Measurements from ENCODE around the gene AP1G2.

The AP1G2 gene

GRCh38 chr14:23582906-23583760, 15.5 kb upstream of the AP1G2 start:
- no peak for TF ChIP-seq CTCF (conservative IDR thresholded peaks at IDR 0.05; ENCODE audit: control insufficient read depth, insufficient read depth, low read depth, low read length)

DNA sequence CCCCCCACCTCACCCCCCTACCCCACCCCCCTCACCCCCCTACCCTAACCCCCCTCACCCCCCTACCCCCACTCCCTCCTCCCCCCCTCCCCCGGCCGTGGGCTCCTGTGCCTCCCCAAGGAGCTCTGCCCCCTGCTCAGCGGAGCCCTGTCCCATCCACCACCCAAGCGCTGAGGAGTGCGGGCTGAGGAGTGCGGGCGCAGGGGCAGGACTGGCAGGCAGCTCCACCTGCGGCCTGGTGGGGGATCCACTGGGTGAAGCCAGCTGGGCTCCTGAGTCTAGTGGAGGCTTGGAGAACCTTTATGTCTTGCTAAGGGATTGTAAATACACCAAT, 13.3 kb upstream of the AP1G2 start:
- no peak overlapping the region for H3K4me3 ChIP-seq (ENCODE audit: control insufficient read depth, low read depth, low read length)
- no peak for DNase-seq (ENCODE audit: low read depth)
- no peak for TF ChIP-seq CTCF (conservative IDR thresholded peaks at IDR 0.05; ENCODE audit: control insufficient read depth, insufficient read depth, low read depth, low read length)

More at GRCh38 chr14:23582906-23583760, 15.5 kb upstream of the AP1G2 start:
- no peak for DNase-seq (ENCODE audit: low read depth)
- H3K4me3 ChIP-seq (ENCODE audit: control insufficient read depth, low read depth, low read length) = no peak overlapping the region

GRCh38 chr14:23580152-23580926, 12.7 kb upstream of the AP1G2 start:
- no peak for TF ChIP-seq CTCF (conservative IDR thresholded peaks at IDR 0.05; ENCODE audit: control insufficient read depth, insufficient read depth, low read depth, low read length)

DNA sequence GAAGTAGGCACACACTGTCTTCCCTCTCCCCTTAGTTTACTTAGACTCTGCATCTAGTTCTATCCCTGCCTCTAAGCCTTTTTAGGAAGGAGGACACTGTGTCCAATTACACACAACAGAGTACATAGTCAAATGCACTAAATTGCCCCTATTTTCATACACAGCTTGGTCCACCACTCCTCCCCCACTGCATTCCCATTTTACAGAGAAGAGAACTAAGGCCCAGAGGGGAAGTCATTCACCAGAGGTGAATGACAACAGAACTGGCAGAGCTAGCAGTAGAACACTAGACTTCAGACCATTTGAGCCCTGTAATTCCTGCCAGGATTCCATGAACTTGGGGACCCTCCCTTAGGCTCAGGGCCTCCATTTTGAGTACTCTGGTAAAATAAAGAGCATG, 12.1 kb upstream of the AP1G2 start:
- DNase-seq (ENCODE audit: low read depth) = no peak
- TF ChIP-seq CTCF (conservative IDR thresholded peaks at IDR 0.05; ENCODE audit: control insufficient read depth, insufficient read depth, low read depth, low read length) = no peak
- H3K4me3 ChIP-seq (ENCODE audit: control insufficient read depth, low read depth, low read length) = no peak overlapping the region

More at GRCh38 chr14:23580152-23580926, 12.7 kb upstream of the AP1G2 start:
- H3K4me3 ChIP-seq (ENCODE audit: control insufficient read depth, low read depth, low read length) = no peak overlapping the region
- no peak for DNase-seq (ENCODE audit: low read depth)

GRCh38 chr14:23579311-23579630, 11.7 kb upstream of the AP1G2 start:
- no peak for TF ChIP-seq CTCF (conservative IDR thresholded peaks at IDR 0.05; ENCODE audit: control insufficient read depth, insufficient read depth, low read depth, low read length)
- DNase-seq (ENCODE audit: low read depth) = no peak
- no peak overlapping the region for H3K4me3 ChIP-seq (ENCODE audit: control insufficient read depth, low read depth, low read length)

DNA sequence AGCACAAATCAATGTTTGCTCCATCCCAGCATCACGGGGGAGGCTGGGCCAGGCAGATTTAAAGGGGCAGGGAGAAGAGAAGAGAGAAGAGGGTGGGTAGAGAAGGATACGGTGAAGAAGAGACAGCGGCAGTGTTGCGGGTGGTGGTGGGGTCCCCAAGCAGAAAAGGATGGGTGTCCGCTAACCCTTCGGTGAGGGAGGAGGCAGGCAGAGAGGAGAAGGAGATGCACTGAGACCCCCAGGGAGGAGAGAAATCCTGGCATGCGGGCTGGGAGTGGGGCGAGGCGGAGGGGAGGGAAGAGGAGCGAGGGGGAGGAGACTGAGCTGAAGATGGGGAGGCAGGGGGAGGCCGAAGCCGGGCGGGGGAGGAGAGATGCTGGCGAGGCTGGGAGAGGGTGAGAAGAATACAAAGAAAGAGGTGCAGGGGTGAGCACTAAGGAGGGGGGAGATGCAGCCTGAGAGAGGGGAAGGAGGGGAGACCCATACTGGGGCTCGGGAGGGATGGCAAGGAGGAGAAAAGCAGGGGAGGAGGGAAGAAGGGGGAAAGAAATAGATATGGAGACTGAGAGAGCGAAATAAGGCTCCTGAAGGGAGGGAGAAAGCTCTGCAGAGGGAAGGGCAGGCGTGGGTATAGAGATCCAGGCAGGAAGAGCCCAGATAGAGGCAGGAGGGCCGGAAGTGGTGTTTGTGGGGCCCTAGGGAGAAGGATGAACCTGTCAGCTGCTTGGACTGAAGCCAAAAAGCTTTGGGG, 11.1 kb upstream of the AP1G2 start, which contains the start of gene JPH4:
Gene JPH4, minus strand, starts transcription at position 231 of the 751 bp plus-strand sequence. CDS start 1,337 bp downstream, outside the sequence.
- TF ChIP-seq CTCF (conservative IDR thresholded peaks at IDR 0.05; ENCODE audit: control insufficient read depth, insufficient read depth, low read depth, low read length) = no peak
- no peak for DNase-seq (ENCODE audit: low read depth)
- H3K4me3 ChIP-seq (ENCODE audit: control insufficient read depth, low read depth, low read length) = no peak within 1 kb of the TSS

Measured in fibroblast of mammary gland (primary cell).